HepG2 (cell line): Measurements from ENCODE around the gene DLST. TPM values are rescaled to one million over a fixed set of nuclear protein-coding genes. Genes with fewer than 3 reads are reported as not detected.

ENCODE experiments used
- ATAC-seq: fragments of 200-7000 bp; cut with Tn5 transposase; 3 replicates; pipeline ENCODE4 v1.9.1; 2020; ENCODE audit warnings: mild to moderate bottlenecking, moderate library complexity
- BruUV-seq: library from RNA; stranded (reverse); fragments of 400-500 nt; replicated peaks from 2 replicates; lab custom pipeline; 2021; lab: Mats Ljungman, UMichigan
- CTCF ChIA-PET: fragments of 300-600 bp; formaldehyde crosslinking; extraction: SDS; loops from one replicate; lab custom pipeline; 2021; ENCODE audit warnings: low total read pairs, inconsistent platforms, low intra/inter-chr PET ratio; lab: Yijun Ruan, JAX
- POLR2A ChIA-PET: fragments of 350-600 bp; sonication (Branson Sonifier 250); formaldehyde crosslinking; loops from one replicate; lab custom pipeline; 2020; ENCODE audit warnings: antibody characterized with exemption, inconsistent platforms; lab: Yijun Ruan, JAX
- DNase-seq: peaks from one replicate; pipeline ENCODE4 v3.0.0-alpha.2; 2015; ENCODE audit warnings: low spot score
- FAIRE-seq: peaks from 3 replicates; lab custom pipeline; 2011; peaks lifted over from hg19 to GRCh38; lab: Jason Lieb, UNC
- H2AFZ ChIP-seq: one replicate; pipeline ENCODE4 v1.6.1; 2011; ENCODE audit warnings: low read length, inconsistent platforms
- H3K27ac ChIP-seq: fragments of 300-600 bp; 3 replicates; pipeline ENCODE4 v1.8.0; 2011; ENCODE audit warnings: mixed run types, mild to moderate bottlenecking, mixed read lengths, low read length, inconsistent platforms; ENCODE audit not compliant: insufficient read depth; ENCODE audit errors: extremely low read length
- H3K27me3 ChIP-seq, 2 experiments: fragments of 200-600 bp in 1 of 2; 2 replicates in 1 of 2; 3 replicates in 1 of 2; pipeline versions ENCODE4 v1.6.0 to v1.8.0; 2011; ENCODE audit warnings: low read length in 2 of 2, mild to moderate bottlenecking in 2 of 2, moderate library complexity in 2 of 2, inconsistent platforms in 1 of 2; ENCODE audit not compliant: insufficient read depth in 2 of 2, control insufficient read depth in 1 of 2
- H3K36me3 ChIP-seq, 2 experiments: fragments of 200-600 bp in 1 of 2; replicated peaks in 1 of 2; 2 replicates in 1 of 2; 3 replicates in 1 of 2; pipeline versions ENCODE4 v1.5.1 to v1.8.0; 2011; ENCODE audit warnings: low read length in 2 of 2, inconsistent platforms in 1 of 2; ENCODE audit not compliant: insufficient read depth in 2 of 2, control insufficient read depth in 1 of 2
- H3K4me1 ChIP-seq: 2 replicates; pipeline ENCODE4 v1.5.1; 2012; ENCODE audit warnings: low read length, inconsistent platforms; ENCODE audit not compliant: insufficient read depth
- H3K4me2 ChIP-seq: 2 replicates; pipeline ENCODE4 v1.6.0; 2011; ENCODE audit warnings: low read depth, low read length, inconsistent platforms
- H3K4me3 ChIP-seq, 3 experiments: fragments of 200-600 bp in 1 of 3; sonication (generic), shearing (Covaris generic) in 1 of 3; replicated peaks in 1 of 3; 2 replicates each; pipeline ENCODE4 v1.5.1; 2011 to 2016; ENCODE audit warnings: low read length in 3 of 3, inconsistent platforms in 2 of 3, low read depth in 2 of 3, mild to moderate bottlenecking in 2 of 3, control low read depth in 1 of 3, mixed read lengths in 1 of 3; ENCODE audit not compliant: insufficient read depth in 1 of 3
- H3K79me2 ChIP-seq: one replicate; pipeline ENCODE4 v1.6.1; 2011; ENCODE audit warnings: low read length, inconsistent platforms; ENCODE audit not compliant: insufficient read depth
- H3K9ac ChIP-seq: 2 replicates; pipeline ENCODE4 v1.6.0; 2011; ENCODE audit warnings: mild to moderate bottlenecking, low read depth, low read length, inconsistent platforms; ENCODE audit not compliant: insufficient read depth
- H3K9me3 ChIP-seq: 2 replicates; pipeline ENCODE4 v1.5.1; 2012; ENCODE audit warnings: mild to moderate bottlenecking, low read length
- H4K20me1 ChIP-seq: 2 replicates; pipeline ENCODE4 v1.6.0; 2011; ENCODE audit warnings: inconsistent platforms, mild to moderate bottlenecking, low read length, moderate library complexity; ENCODE audit not compliant: insufficient read depth
- CBFB ChIP-seq: sonication (generic); formaldehyde crosslinking; IDR thresholded peaks from 2 replicates; pipeline ENCODE4 v1.4.0; 2020; ENCODE audit warnings: missing genetic modification reagents
- ETS1 ChIP-seq: sonication (generic); formaldehyde crosslinking; IDR thresholded peaks from 2 replicates; pipeline ENCODE4 v1.4.0; 2020; ENCODE audit warnings: missing genetic modification reagents
- HIVEP1 ChIP-seq: sonication (generic); formaldehyde crosslinking; IDR thresholded peaks from 2 replicates; pipeline ENCODE4 v1.4.0; 2020; ENCODE audit warnings: mild to moderate bottlenecking, missing genetic modification reagents
- IRF1 ChIP-seq: sonication (generic); formaldehyde crosslinking; IDR thresholded peaks from 2 replicates; pipeline ENCODE4 v1.4.0; 2020; ENCODE audit warnings: low read depth, mild to moderate bottlenecking, missing genetic modification reagents
- MZF1 ChIP-seq: sonication (generic); formaldehyde crosslinking; IDR thresholded peaks from 2 replicates; pipeline ENCODE4 v1.8.1; 2023; ENCODE audit warnings: mild to moderate bottlenecking, missing genetic modification reagents, borderline replicate concordance
- RXRA ChIP-seq: sonication (generic); formaldehyde crosslinking; IDR thresholded peaks from 2 replicates; pipeline ENCODE4 v1.5.1; 2020; ENCODE audit warnings: missing genetic modification reagents
- SRF ChIP-seq: IDR thresholded peaks from 2 replicates; pipeline ENCODE4 v1.6.1; 2011; ENCODE audit warnings: mild to moderate bottlenecking, low read depth, low read length, moderate library complexity
- ZBTB8A ChIP-seq: sonication (generic); formaldehyde crosslinking; IDR thresholded peaks from 2 replicates; pipeline ENCODE4 v1.4.0; 2020; ENCODE audit warnings: mild to moderate bottlenecking, low read depth, missing genetic modification reagents, borderline replicate concordance
- ZNF256 ChIP-seq: sonication (generic); formaldehyde crosslinking; conservative IDR thresholded peaks from 2 replicates; pipeline ENCODE4 v1.4.0; 2020; ENCODE audit warnings: missing genetic modification reagents
- ZNF558 ChIP-seq: sonication (generic); formaldehyde crosslinking; IDR thresholded peaks from 2 replicates; pipeline ENCODE4 v1.9.0; 2022; ENCODE audit warnings: mild to moderate bottlenecking, missing genetic modification reagents, borderline replicate concordance
- ZNF713 ChIP-seq: sonication (generic); formaldehyde crosslinking; IDR thresholded peaks from 2 replicates; pipeline ENCODE4 v1.4.0; 2020; ENCODE audit warnings: mild to moderate bottlenecking, missing genetic modification reagents
- ZNF761 ChIP-seq: sonication (generic); formaldehyde crosslinking; conservative IDR thresholded peaks from 2 replicates; pipeline ENCODE4 v1.4.0; 2020; ENCODE audit warnings: mild to moderate bottlenecking, missing genetic modification reagents
- ZNF841 ChIP-seq: sonication (generic); formaldehyde crosslinking; IDR thresholded peaks from 2 replicates; pipeline ENCODE4 v1.8.1; 2023; ENCODE audit warnings: missing genetic modification reagents, borderline replicate concordance
- WGBS: methylation state at CpG from one replicate; pipeline ENCODE4 v1.1.6; 2017; ENCODE audit warnings: low lambda C conversion rate; 5-methylcytosine and 5-hydroxymethylcytosine counted together
- in situ Hi-C: cut with HindIII; loops from 2 replicates; pipeline ENCODE4 v1.10.0; 2017; ENCODE audit warnings: low pct_unique_long_range_greater_than_20kb; ENCODE audit not compliant: extremely low pct_ligation_motif_present
- intact Hi-C: fragments of 100-400 bp; cut with micrococcal nuclease; formaldehyde crosslinking; loops from one replicate; pipeline ENCODE4 v1.10.0; 2022; ENCODE audit not compliant: unreplicated experiment
- polyA plus RNA-seq, 8 experiments: library from polyadenylated mRNA; depleted of rRNA in 3 of 8; stranded (reverse) in 7 of 8; unstranded in 1 of 8; fragments of >200 nt; fragmentation: Illumina TruSeq in 4 of 8; extraction: Trizol in 4 of 8; gene quantifications; 2 replicates each; pipeline versions ENCODE4 v1.2.1 to v1.2.3, GENCODE V29; 2011 to 2016; ENCODE audit warnings: low read depth in 4 of 8, missing spikeins in 1 of 8, mixed read lengths in 1 of 8; ENCODE audit not compliant: insufficient read depth in 1 of 8
- total RNA-seq, 5 experiments: library from RNA; depleted of rRNA; stranded (reverse); fragments of >200 nt; fragmentation: Illumina TruSeq; extraction: Trizol; gene quantifications; 2 replicates each; pipeline ENCODE4 v1.2.3, GENCODE V29; 2016; ENCODE audit warnings: low read depth in 1 of 5
- TF ChIP-seq, protein P1 (sequence below): sonication (generic); formaldehyde crosslinking; IDR thresholded peaks from 2 replicates; pipeline ENCODE4 v1.4.0; 2020; ENCODE audit warnings: missing genetic modification reagents
- TF ChIP-seq, protein P2 (sequence below): sonication (generic); formaldehyde crosslinking; IDR thresholded peaks from 2 replicates; pipeline ENCODE4; 2020; ENCODE audit warnings: missing genetic modification reagents, mild to moderate bottlenecking, borderline replicate concordance

Gene DLST
- total and polyA plus RNA-seq, 2 of the 13 experiments (the other 11 are each of a cell fraction or from before 2014, with no cell fraction given), result 56.5 to 94.3 TPM

GRCh38 chr14:74918380-74918779, 36.7 kb downstream of the DLST start:
- 99% methylated on average over 9 of the region's 9 CpGs for WGBS
- Histone ChIP-seq H3K9me3 (no peaks in the 10 kb centered on the region), H4K20me1 (no peaks in the 10 kb centered on the region), H3K79me2 (no peaks in the 10 kb centered on the region), H3K27me3 (no peaks in the 10 kb centered on the region; a peak in 1 of 5 replicates), H3K9ac (no peak overlapping the region), H3K36me3 (no peaks in the 10 kb centered on the region), H3K27ac (no peak overlapping the region), H3K4me3 (no peak overlapping the region), H2AFZ (no peak overlapping the region), H3K4me2 (no peak overlapping the region), H3K4me1 (peaks cover 11% of the 10 kb centered on the region; the same call in 1 of the 2 replicates)
- ATAC-seq (no peak), FAIRE-seq (no peak), DNase-seq (no peak)
- in situ Hi-C loops, result no loop called here
- CTCF ChIA-PET, result no interaction called here
- TF ChIP-seq RXRA, result no peak
- no peak for TF ChIP-seq ZNF713 (CRISPR knock-in tag)
- TF ChIP-seq, protein P1, sequence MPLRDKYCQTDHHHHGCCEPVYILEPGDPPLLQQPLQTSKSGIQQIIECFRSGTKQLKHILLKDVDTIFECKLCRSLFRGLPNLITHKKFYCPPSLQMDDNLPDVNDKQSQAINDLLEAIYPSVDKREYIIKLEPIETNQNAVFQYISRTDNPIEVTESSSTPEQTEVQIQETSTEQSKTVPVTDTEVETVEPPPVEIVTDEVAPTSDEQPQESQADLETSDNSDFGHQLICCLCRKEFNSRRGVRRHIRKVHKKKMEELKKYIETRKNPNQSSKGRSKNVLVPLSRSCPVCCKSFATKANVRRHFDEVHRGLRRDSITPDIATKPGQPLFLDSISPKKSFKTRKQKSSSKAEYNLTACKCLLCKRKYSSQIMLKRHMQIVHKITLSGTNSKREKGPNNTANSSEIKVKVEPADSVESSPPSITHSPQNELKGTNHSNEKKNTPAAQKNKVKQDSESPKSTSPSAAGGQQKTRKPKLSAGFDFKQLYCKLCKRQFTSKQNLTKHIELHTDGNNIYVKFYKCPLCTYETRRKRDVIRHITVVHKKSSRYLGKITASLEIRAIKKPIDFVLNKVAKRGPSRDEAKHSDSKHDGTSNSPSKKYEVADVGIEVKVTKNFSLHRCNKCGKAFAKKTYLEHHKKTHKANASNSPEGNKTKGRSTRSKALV (CRISPR knock-in tag), result no peak
- TF ChIP-seq ZNF841, result no peak
- no peak for TF ChIP-seq MZF1 (CRISPR knock-in tag)
- no peak for TF ChIP-seq HIVEP1 (CRISPR knock-in tag)
- TF ChIP-seq ZNF558, result no peak
- TF ChIP-seq IRF1 (CRISPR knock-in tag), result no peak
- no peak for TF ChIP-seq ZBTB8A (CRISPR knock-in tag)
- no peak for TF ChIP-seq CBFB (CRISPR knock-in tag)
- no peak for TF ChIP-seq ETS1
- TF ChIP-seq, protein P2, sequence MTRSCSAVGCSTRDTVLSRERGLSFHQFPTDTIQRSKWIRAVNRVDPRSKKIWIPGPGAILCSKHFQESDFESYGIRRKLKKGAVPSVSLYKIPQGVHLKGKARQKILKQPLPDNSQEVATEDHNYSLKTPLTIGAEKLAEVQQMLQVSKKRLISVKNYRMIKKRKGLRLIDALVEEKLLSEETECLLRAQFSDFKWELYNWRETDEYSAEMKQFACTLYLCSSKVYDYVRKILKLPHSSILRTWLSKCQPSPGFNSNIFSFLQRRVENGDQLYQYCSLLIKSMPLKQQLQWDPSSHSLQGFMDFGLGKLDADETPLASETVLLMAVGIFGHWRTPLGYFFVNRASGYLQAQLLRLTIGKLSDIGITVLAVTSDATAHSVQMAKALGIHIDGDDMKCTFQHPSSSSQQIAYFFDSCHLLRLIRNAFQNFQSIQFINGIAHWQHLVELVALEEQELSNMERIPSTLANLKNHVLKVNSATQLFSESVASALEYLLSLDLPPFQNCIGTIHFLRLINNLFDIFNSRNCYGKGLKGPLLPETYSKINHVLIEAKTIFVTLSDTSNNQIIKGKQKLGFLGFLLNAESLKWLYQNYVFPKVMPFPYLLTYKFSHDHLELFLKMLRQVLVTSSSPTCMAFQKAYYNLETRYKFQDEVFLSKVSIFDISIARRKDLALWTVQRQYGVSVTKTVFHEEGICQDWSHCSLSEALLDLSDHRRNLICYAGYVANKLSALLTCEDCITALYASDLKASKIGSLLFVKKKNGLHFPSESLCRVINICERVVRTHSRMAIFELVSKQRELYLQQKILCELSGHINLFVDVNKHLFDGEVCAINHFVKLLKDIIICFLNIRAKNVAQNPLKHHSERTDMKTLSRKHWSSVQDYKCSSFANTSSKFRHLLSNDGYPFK, result no peak
- no peak for TF ChIP-seq ZNF256 (CRISPR knock-in tag)
- TF ChIP-seq SRF, result no peak
- TF ChIP-seq ZNF761 (CRISPR knock-in tag), result no peak
- no TSS peak for BruUV-seq
- intact Hi-C loops, result no loop called here
- POLR2A ChIA-PET, result no interaction called here
